HUES48 (cell line): ENCODE data around the gene ERN2.

Source experiments
- H3K27ac ChIP-seq: one replicate; pipeline ENCODE4 v1.7.0; 2013; ENCODE audit warnings: low read depth, low read length, inconsistent platforms
- H3K27me3 ChIP-seq: 2 replicates; pipeline ENCODE4 v1.6.1; 2013; ENCODE audit warnings: mild to moderate bottlenecking, low read length; ENCODE audit not compliant: control insufficient read depth, insufficient read depth
- H3K36me3 ChIP-seq: 2 replicates; pipeline ENCODE4 v1.6.1; 2013; ENCODE audit warnings: low read length; ENCODE audit not compliant: control insufficient read depth, insufficient read depth
- H3K4me1 ChIP-seq: 2 replicates; pipeline ENCODE4 v1.6.1; 2013; ENCODE audit warnings: mild to moderate bottlenecking, low read length; ENCODE audit not compliant: control insufficient read depth, insufficient read depth
- H3K4me3 ChIP-seq: 2 replicates; pipeline ENCODE4 v1.5.1; 2013; ENCODE audit warnings: mild to moderate bottlenecking, low read depth, low read length
- H3K9ac ChIP-seq: 2 replicates; pipeline ENCODE4 v1.6.1; 2013; ENCODE audit warnings: mild to moderate bottlenecking, low read depth, low read length, moderate library complexity
- H3K9me3 ChIP-seq: 2 replicates; pipeline ENCODE4 v1.6.1; 2013; ENCODE audit warnings: low read length; ENCODE audit not compliant: control insufficient read depth, insufficient read depth

The ERN2 gene

GRCh38 chr16:23700093-23700492, 12.9 kb downstream of the ERN2 start:
- Histone ChIP-seq H3K9me3 (0 out of 2 replicates have a peak, but pooled peaks cover 3% of the 10 kb centered on the region), H3K9ac (no peak overlapping the region), H3K4me1 (peaks cover 5% of the 10 kb centered on the region), H3K36me3 (no peaks in the 10 kb centered on the region), H3K27me3 (no peaks in the 10 kb centered on the region), H3K4me3 (no peak overlapping the region), H3K27ac (no peak overlapping the region)

DNA sequence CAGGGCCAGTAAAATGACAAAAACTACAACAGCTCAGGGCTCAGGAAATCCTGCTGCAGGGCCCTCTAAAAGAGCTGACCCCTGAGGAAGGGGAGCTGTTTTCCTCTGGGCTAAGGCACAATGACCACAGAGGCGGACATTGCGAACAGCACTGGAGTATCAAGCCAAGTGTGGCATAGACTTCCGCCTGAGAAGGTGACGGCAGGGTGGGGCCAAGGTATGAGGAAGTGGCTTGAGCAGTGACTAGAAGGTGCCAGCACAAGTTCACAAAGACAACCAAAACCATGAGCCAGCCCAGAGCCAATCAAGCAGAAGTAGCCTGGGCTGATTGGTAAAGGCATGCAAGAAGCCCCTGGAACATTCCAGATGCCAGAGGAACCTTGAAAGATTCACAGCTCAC, 13.9 kb downstream of the ERN2 start:
- H3K27ac ChIP-seq: no peak overlapping the region
- H3K27me3 ChIP-seq: no peaks in the 10 kb centered on the region
- no peak overlapping the region for H3K4me3 ChIP-seq
- no peak overlapping the region for H3K9ac ChIP-seq
- H3K4me1 ChIP-seq: peaks cover 5% of the 10 kb centered on the region
- H3K9me3 ChIP-seq: 0 out of 2 replicates have a peak, but pooled peaks cover 3% of the 10 kb centered on the region
- H3K36me3 ChIP-seq: no peaks in the 10 kb centered on the region

DNA sequence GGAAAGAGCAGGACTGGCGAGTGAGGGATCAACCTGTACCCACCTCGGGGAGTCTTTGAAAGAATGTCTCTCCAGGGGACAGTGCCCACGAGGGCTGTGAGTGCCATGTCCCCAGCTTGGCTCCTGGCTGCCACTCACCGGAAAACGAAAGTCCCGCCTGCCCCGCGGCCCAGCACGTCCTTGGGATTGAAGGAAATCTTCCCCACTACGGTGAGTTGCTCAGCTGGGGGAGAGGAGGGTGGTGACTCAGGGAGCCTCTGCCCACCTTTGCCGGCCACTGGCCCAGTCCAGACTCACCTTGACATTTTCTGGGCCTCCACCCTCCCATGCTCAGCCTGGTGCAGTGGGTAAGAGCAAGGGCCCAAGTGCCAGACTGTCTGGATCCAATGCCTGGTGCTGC, 17.3 kb downstream of the ERN2 start:
- Histone ChIP-seq H3K27ac (no peak overlapping the region), H3K4me3 (no peak overlapping the region), H3K4me1 (peaks cover 1% of the 10 kb centered on the region), H3K9me3 (no peaks in the 10 kb centered on the region), H3K9ac (no peak overlapping the region), H3K36me3 (peaks cover 17% of the 10 kb centered on the region), H3K27me3 (no peaks in the 10 kb centered on the region)

GRCh38 chr16:23694644-23695373, 18.2 kb downstream of the ERN2 start:
- no peaks in the 10 kb centered on the region for H3K9me3 ChIP-seq
- H3K27ac ChIP-seq: peak overlapping the region; percentile 53
- H3K36me3 ChIP-seq: peaks cover 26% of the 10 kb centered on the region
- H3K4me3 ChIP-seq: peak overlapping the region; percentile 53
- H3K27me3 ChIP-seq: no peaks in the 10 kb centered on the region
- H3K9ac ChIP-seq: no peak overlapping the region
- no peaks in the 10 kb centered on the region for H3K4me1 ChIP-seq

- Histone ChIP-seq H3K27ac (peak overlapping the region; percentile 53), H3K9ac (no peak overlapping the region)
Measured at GRCh38 chr16:23694265-23694643, 18.8 kb downstream of the ERN2 start.

DNA sequence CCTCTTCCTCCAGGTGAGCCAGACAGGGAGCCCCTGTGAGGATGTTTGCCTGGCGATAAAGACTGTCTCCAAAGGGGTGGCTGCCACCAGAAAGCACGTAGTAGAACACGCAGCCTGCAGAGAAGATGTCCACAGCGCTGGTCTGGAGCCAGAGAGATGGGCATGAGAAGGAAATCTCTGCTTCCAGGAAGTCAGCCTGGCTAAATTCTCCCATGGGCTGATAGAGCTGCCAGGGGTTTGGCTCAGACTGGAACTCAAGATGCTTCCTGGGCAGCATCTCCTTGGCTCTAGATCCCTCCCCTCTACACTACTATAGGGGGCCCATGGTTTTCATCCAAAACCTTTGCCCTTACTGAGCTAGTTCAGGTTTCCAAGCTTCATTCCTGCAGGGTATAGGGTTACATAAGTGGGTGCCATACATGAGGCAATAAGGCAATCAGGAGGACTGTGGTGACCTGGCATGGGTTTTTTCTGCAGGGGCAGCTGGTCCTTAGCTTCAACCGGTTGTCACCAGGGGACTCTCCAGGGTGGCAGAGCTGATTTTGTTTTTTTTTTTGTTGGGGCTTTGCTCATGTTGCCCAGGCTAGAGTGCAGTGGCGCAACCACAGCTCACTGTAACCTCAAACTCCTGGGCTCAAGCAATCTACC, 20.7 kb downstream of the ERN2 start:
- no peaks in the 10 kb centered on the region for H3K27me3 ChIP-seq
- H3K9me3 ChIP-seq: no peaks in the 10 kb centered on the region
- no peak overlapping the region for H3K9ac ChIP-seq
- no peaks in the 10 kb centered on the region for H3K4me1 ChIP-seq
- peaks cover 51% of the 10 kb centered on the region for H3K36me3 ChIP-seq
- no peak overlapping the region for H3K4me3 ChIP-seq
- H3K27ac ChIP-seq: no peak overlapping the region

More at GRCh38 chr16:23694265-23694643, 18.8 kb downstream of the ERN2 start:
- Histone ChIP-seq H3K4me1 (no peaks in the 10 kb centered on the region), H3K27me3 (no peaks in the 10 kb centered on the region), H3K36me3 (peaks cover 32% of the 10 kb centered on the region), H3K9me3 (no peaks in the 10 kb centered on the region), H3K4me3 (peak overlapping the region; percentile 53)

DNA sequence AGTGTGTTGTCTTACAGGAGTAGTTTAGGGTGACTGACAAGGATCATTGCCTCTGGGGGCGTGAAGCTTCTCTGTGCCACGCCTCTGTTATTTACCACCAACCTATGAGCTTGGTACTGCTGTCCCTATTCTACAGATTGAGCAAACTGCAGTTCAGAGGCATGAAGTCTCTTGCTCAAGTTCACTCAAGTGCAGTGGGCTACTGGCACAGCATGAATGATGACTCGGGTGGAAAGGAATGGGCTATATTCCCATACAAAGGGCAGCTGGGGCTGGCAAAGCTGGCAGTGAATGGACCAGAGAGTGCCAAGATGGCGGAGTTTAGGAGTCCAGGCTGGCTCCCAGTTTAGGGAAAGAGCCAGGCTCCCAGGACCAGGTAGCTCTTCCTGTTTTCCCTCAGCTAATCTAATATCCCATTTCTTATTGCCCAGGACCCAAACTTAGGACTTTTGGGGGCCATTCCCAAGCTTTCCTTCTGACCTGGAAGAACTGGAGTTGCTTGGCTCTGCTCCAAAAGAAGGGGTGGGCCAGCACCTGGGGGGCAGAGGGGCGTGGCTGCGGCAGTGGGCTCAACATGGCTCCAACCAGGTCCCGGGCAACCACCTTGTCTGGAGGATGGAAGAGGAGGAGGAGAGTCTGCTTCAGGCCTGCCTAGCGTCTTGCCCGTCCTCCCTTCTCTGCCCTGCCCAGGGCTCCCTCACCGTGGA, 21.4 kb downstream of the ERN2 start:
- no peaks in the 10 kb centered on the region for H3K9me3 ChIP-seq
- H3K4me1 ChIP-seq: no peaks in the 10 kb centered on the region
- H3K36me3 ChIP-seq: peaks cover 58% of the 10 kb centered on the region
- no peaks in the 10 kb centered on the region for H3K27me3 ChIP-seq
- no peak overlapping the region for H3K9ac ChIP-seq
- peak overlapping the region; percentile 5 for H3K27ac ChIP-seq
- H3K4me3 ChIP-seq: no peak overlapping the region

DNA sequence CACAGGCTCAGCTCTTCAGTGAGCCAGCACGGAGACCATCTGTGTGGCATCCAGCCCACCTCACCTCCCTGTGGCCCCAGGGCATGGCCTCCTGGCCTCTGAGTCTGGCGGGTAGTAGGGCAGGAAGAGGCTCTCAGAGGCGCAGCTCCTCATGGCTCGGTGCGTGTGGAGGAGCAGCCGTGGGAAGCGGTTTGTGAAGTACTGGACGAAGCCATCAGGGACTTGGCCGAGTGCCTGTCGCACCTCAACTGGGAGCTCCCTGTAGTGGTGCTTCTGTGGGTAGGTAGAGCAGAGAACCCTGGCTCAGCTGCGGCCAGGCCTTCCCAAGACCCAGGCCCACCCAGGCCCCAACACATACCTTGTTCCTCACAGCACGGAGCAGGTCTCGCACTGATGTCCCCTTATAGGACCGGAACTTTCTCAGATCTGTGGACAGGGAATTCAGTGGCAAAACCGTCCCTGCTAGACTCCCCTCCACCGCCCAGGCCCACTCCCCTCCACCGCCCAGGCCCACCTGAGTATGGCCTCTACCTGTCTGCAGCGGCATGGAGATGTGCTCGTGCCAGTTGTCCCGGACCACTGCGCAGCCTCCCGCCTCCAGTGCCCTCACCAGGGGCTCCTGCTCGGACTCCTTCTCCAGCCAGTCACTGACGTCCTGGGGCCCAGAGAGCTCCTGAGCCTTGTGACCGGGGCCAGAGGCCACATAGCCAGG, 22.1 kb downstream of the ERN2 start:
- H3K36me3 ChIP-seq: peaks cover 65% of the 10 kb centered on the region
- no peaks in the 10 kb centered on the region for H3K9me3 ChIP-seq
- H3K9ac ChIP-seq: no peak overlapping the region
- peak overlapping the region; percentile 5 for H3K27ac ChIP-seq
- no peaks in the 10 kb centered on the region for H3K4me1 ChIP-seq
- H3K4me3 ChIP-seq: no peak overlapping the region
- H3K27me3 ChIP-seq: no peaks in the 10 kb centered on the region

DNA sequence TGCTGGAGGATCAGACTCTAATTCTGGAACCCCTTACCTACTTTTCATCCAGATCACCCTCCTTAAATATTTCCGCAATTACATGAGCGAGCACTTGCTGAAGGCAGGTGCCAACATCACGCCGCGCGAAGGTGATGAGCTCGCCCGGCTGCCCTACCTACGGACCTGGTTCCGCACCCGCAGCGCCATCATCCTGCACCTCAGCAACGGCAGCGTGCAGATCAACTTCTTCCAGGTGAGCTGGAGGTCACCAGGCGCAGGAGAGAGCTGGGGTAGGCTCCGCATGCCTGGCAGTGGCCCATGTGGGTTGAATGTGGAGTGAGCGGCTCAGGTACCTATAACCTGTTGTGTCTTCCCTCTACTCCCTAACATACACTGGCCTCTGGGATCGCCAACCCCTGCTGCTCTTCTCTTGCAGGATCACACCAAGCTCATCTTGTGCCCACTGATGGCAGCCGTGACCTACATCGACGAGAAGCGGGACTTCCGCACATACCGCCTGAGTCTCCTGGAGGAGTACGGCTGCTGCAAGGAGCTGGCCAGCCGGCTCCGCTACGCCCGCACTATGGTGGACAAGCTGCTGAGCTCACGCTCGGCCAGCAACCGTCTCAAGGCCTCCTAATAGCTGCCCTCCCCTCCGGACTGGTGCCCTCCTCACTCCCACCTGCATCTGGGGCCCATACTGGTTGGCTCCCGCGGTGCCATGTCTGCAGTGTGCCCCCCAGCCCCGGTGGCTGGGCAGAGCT, 23.4 kb downstream of the ERN2 start:
- peaks cover 76% of the 10 kb centered on the region for H3K36me3 ChIP-seq
- no peaks in the 10 kb centered on the region for H3K27me3 ChIP-seq
- H3K4me1 ChIP-seq: no peaks in the 10 kb centered on the region
- no peak overlapping the region for H3K27ac ChIP-seq
- no peak overlapping the region for H3K4me3 ChIP-seq
- no peaks in the 10 kb centered on the region for H3K9me3 ChIP-seq
- H3K9ac ChIP-seq: no peak overlapping the region

DNA sequence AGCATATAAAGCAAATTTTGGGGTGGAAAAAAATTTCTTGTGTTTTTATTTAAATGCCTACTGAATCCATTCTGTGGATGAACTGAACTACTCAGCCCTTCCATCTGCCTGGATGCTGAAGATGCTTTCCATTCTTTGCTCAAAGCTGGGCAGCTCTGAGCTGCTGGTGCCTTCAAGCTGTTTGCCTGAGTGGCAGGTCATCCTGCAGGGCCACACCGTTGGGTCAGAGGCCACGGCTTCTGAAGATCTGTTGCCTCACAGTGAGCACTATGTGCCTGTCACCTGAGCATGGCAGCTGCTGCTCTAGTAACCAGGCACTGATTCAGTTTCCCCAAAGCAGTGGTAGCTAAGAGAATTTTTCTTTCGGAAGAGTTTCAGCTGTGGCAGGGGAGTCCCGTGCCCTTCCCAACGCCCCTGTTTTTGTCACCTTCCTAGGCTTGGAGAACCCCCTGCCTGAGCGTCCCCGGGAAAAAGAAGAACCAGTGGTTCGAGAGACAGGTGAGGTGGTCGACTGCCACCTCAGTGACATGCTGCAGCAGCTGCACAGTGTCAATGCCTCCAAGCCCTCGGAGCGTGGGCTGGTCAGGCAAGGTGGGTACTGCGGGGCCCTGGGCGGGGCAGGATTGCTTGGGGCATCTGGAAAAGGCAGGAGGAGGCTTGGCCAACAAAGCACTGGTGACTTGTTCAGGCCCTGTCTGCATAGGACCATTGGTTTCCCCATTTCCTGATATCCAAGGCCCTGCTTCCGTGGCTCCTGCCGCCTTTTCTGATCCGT, 25.8 kb downstream of the ERN2 start:
- Histone ChIP-seq H3K4me1 (no peaks in the 10 kb centered on the region), H3K9ac (no peak overlapping the region), H3K4me3 (no peak overlapping the region), H3K9me3 (no peaks in the 10 kb centered on the region), H3K27me3 (no peaks in the 10 kb centered on the region), H3K36me3 (peaks cover 97% of the 10 kb centered on the region), H3K27ac (no peak overlapping the region)
